Measurements from ENCODE around the gene AIFM2.
"Not testable (repeated sequence)": the region's sequence is repeated elsewhere in the genome, so short reads cannot be mapped to it uniquely, and the experiment has no call there.

AIFM2 gene

GRCh38 chr10:70090013-70090412 lies 42.6 kb downstream of the AIFM2 start:
- no peak for FAIRE-seq

- FAIRE-seq = no peak
These were observed 44.3 kb downstream of the AIFM2 start for GRCh38 chr10:70088308-70088698.

- FAIRE-seq = no peak
These were observed 44.9 kb downstream of the AIFM2 start for GRCh38 chr10:70087616-70088307.

GRCh38 chr10:70085975-70086613 lies 46.5 kb downstream of the AIFM2 start:
- FAIRE-seq = no peak

GRCh38 chr10:70084189-70084588 lies 48.4 kb downstream of the AIFM2 start:
- no peak for FAIRE-seq

- not testable (repeated sequence) for FAIRE-seq
These were observed 51.8 kb downstream of the AIFM2 start for GRCh38 chr10:70080789-70081188.

- no peak for FAIRE-seq
These were observed 53.7 kb downstream of the AIFM2 start for GRCh38 chr10:70078937-70079336.

- no peak for FAIRE-seq
These were observed 54.3 kb downstream of the AIFM2 start for GRCh38 chr10:70078329-70078728.

GRCh38 chr10:70074971-70075370 lies 57.7 kb downstream of the AIFM2 start:
- FAIRE-seq = no peak

- no peak for FAIRE-seq
These were observed 58.5 kb downstream of the AIFM2 start for GRCh38 chr10:70074165-70074564.

GRCh38 chr10:70070834-70071233 lies 61.8 kb downstream of the AIFM2 start:
- FAIRE-seq = no peak

GRCh38 chr10:70069346-70069745 lies 63.3 kb downstream of the AIFM2 start:
- FAIRE-seq = no peak

GRCh38 chr10:70068925-70069324 lies 63.7 kb downstream of the AIFM2 start:
- FAIRE-seq = no peak

GRCh38 chr10:70067586-70067985 lies 65.0 kb downstream of the AIFM2 start:
- FAIRE-seq = no peak

- FAIRE-seq = no peak
These were observed 66.4 kb downstream of the AIFM2 start for GRCh38 chr10:70066190-70066589.

GRCh38 chr10:70064486-70064885 lies 68.1 kb downstream of the AIFM2 start:
- FAIRE-seq = no peak

- no peak for FAIRE-seq
These were observed 69.1 kb downstream of the AIFM2 start for GRCh38 chr10:70063418-70064098.
